OCI-M2 (cell line): ENCODE results near the gene EDDM3A.
"Not testable (repeated sequence)": the region's sequence is repeated elsewhere in the genome, so short reads cannot be mapped to it uniquely, and the experiment has no call there.

Experiments used
- DNase-seq: peaks from one replicate; lab custom pipeline; 2025; ENCODE audit not compliant: unreplicated experiment; lab: John Stamatoyannopoulos, UW

EDDM3A gene, protein sequence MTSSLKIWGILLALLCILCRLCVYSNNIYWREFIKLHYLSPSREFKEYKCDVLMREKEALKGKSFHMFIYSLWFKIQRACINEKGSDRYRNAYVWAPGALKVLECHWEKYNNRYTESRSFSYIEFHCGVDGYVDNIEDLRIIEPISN

DNA sequence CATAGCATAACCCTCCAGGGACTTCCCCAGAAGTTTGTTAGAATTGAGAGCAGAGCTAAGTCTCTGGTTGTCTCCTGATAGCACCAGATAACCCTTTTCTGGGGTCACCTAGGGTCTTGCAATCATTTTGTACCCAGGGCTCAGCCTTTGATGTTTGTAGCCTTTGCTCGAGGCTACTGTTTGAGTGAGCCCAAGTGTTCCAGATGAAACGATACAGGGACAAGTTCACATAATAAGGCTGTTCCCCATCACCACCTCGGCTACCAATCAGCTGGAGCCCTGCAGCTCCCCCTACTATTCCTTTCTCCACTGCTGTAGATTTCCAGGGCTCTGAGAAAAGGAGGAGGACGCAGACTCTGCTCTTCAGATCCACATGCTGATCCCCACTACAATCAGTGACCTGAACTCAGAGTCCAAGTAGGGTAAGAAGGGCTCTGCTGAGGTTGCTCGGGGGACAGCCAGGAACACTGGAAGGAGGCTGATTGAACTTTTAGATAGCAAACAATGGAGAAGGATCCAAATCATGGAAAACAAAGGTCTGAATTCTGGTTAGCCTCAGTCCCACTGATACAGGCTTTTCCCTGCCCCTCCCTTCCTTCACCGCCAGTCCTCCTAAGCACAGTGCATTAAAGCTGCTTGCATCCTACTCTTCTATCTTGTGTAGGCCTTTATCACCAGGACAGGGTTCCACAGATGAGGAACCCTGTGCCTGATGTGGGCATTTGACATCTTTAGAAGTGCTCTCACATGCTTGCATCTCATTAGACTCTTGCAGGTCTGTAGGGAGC, at the start of gene EDDM3A:
EDDM3A (plus strand) TSS at position 317 of the 788 bp plus-strand sequence. CDS start 1,694 bp downstream, outside the sequence.
- DNase-seq, result no peak

DNA sequence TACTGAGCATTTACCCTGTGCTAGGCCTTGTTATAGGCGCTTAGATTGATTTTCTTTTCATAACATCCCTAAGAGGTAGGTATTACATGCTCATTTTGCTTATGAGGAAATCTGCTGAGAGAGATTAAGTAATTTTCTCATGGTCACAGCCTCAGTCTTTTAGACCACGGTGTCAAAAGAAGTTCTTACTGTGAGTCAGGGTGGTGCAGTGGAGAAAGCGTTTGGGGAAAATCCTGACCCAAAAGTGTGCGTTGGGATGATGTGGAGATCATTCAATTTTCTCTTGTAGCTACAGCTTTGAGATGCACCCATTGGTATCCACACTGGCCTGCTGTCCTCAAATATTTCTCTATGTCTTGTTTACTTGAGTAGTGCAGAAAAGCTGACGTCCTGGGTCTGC, 48.9 kb upstream of the EDDM3A start:
- no peak for DNase-seq

DNA sequence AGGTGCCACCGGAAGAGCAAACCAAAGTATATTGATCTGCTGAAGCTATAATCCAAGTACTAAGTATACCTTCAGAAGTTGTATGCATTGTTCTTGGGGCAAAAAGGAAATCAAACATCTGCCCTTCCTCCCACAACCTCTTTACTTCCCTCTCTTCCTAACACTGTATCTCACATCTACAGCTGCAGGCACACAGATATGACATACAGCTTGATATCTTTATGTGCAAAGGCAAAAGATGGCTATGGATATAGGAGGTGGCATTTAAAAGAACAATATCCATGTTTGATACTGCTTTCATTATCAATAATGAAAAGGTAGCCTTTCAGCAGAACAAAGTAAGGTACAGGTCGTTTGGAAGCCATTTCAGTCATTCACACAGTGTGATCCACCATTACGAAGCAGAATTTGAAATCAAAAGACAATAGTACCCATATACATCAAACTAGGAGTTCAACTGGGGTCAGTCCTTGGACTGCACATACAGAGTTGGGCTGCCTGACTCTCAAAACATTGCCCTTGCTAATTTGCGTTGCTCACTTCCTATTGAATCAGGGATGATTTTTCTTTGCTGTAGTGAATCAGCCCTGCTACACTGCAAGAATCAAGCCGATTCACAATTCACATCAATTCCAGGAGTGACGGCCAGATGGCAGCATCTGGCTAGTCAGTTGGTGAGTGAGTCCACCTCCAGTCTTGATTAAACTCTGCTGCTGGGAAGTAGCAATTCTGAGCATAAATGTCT, 48.2 kb upstream of the EDDM3A start:
- DNase-seq, result peak; percentile 79

DNA sequence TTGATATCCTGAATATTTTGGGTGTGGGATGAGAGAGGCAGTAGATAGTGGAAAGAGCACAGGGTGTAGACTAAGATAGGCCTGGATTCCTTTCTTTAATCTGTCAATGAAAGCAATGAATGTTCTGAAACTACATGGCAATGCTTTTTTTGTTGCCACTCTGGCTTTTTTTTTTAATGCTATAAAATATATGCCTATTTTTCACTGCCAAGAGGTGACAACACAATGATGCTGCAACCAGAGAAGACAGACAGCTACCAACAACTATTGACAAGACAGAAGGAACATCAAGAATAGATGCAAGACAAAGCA, 47.7 kb upstream of the EDDM3A start:
- DNase-seq, result no peak

DNA sequence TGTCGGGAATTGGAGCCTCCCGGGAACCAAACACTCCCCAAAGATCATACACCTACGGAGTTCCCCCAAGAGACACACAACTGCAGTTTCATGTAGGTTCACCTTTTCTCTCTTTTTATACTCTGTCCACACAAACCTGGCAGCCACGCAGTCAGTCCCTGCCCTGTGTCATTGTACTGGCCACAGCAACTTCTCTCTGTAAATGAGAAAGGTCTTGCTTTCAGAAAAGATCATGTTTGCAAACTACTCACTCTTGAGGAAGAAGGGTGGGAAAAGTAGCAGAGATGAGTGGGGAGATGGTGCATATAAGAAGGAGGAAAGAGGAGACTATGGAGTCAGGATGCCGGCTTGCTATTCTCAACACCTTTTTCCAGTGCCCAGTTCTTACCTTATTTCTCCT, 46.8 kb upstream of the EDDM3A start:
- DNase-seq, result no peak

DNA sequence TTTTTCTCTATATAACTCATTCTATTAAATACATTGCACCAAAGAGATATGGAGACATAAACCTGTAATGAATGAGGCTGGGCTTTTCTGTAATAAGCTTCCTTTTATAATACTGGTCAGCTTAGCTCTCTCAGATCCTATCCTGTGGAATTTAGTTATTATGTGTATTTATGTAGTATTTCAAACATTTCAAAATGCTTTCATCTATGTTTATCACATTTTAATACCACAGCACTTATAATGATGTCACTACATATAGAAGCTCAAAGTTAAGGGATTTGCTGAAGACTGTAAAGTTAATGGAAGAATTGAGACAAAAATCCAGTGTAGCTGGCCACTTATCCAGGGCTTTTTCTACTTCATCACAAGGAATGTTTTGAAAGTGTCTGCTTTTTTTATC, 45.8 kb upstream of the EDDM3A start:
- DNase-seq, result no peak

DNA sequence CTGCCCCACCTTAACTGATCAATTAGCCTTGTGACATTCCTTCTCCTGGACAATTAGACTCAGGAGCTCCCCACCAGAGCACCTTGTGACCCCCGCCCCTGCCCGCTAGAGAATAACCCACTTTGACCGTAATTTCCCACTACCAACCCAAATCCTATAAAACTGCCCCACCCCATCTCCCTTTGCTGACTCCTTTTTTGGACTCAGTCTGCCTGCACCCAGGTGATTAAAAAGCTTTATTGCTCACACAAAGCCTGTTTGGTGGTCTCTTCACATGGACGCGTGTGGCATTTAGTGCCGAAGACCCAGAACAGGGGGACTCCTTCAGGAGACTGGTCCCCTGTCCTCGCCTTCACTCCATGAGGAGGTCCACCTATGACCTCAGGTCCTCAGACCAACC, 44.7 kb upstream of the EDDM3A start:
- DNase-seq, result not testable (repeated sequence)

DNA sequence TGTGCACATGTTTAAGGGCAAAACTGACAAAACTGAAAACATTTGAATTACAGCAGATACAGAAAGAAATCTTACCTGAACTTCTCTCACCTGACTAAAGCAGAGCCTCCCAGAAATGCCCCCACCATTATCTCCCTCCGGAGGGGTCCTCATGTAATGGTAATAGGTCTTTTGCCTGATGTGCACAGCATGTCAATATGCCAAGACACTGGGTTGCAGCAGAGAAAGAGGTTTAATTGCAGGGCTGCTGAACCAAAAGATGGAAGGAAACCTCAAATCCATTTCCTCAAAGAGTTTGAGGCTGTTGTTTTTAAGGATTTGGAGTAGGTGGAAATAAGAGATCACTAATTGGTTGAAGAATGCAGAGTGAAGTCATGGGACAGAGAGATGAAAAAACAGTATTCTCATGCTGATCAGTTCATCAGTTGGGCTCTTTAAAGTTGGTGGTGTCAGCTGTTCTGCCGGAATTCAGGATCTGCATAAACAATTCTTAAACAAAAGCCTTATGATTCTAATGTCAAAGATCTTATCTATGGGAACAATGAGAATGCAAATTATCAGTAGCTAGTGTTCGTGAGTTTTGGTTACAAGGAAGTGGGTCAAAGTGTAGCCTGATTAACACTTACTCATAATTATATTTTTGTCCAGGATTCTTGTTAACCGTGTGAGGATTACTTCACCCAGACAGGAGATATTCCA, 38.9 kb upstream of the EDDM3A start:
- DNase-seq, result no peak

DNA sequence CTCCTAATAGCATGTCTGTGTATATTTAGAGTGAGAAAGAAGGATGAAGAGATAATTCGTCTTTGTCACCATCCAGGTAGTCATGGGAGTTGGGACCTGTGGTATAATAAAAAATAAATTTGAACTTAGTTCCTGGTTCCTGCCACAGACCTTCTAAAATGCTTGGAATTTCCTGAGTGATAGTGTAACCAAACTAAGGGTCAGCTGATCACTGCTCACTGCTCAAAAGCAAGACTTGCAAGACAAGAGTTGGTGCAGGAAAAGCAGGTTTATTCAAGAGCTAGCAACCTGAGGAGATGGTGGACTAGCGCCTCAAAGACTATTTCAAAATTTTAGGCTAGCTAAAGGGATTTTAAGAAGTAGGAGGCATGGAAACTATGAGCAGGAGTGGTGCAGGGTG, 38.1 kb upstream of the EDDM3A start:
- no peak for DNase-seq

DNA sequence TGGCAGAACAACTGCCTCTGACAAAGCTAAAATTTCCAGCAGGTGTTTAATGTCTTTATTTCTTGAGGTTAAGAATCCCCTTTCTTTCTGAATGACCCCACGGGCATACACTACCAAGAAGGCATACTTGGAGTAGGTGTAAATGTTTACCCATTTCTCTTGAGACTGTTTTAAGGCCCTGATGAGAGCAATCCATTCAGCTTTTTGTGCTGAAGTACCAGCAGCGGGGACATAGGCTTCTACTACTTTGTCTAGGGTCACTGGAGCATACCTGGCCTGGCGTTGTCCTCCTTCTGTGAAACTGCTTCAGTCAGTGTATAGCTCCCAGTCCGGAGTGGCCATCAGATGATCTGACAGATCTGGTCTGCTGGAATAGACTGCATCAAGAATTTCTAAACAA, 34.4 kb upstream of the EDDM3A start:
- no peak for DNase-seq

DNA sequence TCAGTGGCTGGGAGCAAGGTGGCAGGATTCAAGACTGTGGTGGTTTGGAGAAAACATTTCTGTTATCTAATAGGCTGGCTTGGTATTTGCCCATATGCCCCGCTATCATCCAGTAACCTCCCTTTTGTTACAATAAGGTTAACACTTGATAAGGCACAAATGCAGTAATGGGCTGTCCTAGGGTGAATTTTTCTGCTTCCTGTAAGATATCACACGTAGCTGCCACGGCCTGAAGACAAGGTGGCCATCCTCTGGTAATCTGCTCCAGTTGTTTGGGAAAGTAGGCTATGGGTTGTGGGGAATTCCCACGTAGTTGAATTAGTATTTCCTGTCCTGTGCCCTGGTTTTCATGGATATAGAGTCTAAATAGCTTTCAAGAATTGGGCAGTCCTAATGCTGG, 34.0 kb upstream of the EDDM3A start:
- DNase-seq, result no peak

DNA sequence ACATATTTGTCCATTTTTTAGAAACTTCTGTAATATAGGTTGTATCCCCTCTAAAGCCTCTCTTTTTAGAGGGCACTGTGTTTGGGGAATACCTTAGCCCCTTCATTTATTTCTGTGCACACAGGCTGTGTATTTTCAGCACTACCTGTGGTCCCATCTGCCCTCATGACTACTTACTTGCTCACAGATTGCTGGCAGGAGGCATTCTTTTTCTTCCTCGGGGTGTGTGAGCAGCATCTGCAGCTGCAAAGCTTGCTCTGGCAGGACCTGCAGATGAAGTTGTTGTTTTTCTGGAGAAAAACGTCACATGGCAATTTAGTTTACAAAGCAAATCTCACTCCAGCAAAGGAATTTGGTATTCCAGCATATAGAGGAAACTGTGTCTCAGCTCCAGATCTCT, 32.8 kb upstream of the EDDM3A start:
- DNase-seq, result no peak

DNA sequence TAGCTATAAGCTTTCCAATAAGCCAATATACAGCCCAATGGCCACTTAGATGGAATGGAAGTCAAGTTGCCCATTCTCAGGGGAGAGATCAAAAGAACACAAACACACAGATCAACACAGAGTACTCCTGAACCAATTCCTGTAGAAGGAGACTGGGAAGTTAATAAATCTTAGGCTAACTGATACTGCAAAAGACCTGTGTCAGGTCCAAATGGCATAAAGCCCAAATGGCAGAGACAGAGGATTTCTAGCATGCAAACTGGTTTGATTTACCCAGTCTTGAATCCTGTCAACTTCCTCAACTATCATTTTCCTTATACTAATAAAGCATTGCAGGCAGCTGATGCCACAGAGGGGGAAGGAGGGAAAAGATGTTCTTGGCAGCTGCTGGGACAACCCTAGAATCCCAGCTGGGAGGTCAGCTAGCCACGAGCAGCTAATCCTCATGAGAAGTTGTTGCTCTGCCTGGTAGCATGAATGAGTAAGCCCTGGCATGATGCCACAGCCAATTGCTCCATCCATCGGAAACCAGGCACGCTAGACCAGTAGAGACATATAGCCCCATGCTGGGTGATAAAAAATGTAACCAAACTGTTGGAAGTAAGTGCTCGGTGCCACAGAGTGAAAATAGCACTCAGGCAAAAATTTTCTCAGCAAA, 31.0 kb upstream of the EDDM3A start:
- DNase-seq, result no peak

DNA sequence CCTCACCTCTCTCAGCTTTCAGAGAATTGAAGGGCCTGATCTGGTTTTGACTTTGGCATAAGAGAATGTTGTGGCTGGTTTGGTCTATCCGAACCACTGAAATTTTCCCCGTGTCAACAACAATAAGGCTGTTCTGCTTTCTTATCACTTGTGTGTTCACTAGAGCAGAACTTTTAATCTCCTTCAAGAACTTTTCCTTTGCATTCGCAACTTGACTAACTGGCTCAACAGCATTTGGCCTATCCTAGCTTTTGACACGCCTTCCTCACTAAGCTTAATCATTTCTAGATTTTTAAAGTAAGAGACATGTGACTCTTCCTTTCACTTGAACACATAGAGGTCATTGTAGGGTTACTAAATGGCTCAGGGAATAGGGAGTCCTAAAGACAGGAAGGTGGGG, 25.9 kb upstream of the EDDM3A start:
- no peak for DNase-seq

DNA sequence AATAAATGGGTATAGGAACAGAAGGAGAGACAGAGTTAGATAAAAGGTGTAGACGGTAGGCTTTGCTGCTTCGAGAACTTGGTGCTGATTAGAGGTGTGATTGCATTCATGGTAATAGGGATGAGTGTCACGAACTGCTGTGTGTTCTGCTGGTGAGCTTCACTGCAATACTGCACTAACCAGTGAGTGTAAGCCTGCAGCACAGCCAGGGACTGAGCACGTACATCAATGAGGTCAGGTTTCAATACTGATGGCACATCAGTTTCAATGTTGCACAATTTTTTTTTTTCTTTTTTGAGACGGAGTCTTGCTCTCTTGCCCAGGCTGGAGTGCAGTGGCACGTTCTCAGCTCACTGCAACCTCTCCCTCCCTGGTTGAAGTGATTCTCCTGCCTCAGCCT, 24.9 kb upstream of the EDDM3A start:
- DNase-seq, result no peak

DNA sequence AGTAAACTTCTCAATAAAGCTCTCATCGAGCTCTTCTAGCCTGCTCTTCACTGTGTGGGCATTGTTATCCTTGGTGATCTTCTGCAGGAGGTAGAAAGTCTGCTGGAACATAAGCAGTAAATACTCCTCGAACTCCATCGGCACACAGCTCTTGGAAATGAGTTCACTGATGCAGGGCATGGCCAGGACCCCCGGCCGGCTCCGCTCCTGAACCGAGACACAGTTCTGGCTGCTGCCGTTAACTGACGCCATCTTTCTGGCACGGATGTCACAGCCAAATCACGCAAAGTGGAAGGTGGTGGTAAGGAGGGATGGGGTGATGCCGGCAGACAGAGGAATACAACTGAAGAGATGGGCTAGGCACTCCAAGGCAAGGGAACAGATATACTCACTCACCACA, 23.7 kb upstream of the EDDM3A start:
- no peak for DNase-seq

DNA sequence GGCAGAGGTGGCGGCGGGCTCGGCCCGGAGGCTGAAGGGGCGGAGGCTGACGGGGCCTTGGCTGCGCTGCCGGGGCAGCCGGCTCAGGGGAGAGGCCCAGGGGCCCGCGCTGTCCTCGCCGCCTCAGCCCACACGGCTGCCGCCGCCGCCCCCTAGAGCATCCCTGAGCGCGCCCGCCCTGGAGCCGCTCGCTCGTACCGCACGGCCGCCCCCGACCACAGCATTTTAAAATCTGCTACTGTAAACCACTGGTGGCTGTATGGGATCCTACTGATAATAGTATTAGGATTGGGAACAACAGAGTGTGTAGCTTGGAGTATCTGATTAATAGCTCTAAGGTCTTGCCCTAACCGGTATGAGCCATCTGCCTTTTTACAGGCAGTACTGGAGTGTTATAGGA, 22.2 kb upstream of the EDDM3A start:
- no peak for DNase-seq

DNA sequence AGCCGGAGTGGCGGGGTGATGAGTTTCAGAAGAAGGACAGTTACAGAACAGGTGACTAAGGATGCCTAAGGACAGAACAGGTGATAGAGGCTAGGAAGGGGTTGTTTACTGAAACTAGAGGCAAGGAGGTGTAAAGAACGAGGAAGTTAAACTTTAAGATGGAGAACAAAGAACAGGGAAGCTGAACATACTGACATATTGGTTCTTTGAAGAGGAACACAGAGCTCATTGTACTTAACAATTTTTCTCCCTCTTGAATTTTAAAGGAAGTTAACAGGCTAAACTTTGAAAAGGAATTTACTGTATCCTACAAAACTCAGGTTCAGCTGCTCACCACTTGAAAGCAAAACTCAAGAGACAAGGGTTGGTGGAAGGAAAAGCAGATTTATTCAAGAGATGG, 19.6 kb upstream of the EDDM3A start:
- DNase-seq, result not testable (repeated sequence)

DNA sequence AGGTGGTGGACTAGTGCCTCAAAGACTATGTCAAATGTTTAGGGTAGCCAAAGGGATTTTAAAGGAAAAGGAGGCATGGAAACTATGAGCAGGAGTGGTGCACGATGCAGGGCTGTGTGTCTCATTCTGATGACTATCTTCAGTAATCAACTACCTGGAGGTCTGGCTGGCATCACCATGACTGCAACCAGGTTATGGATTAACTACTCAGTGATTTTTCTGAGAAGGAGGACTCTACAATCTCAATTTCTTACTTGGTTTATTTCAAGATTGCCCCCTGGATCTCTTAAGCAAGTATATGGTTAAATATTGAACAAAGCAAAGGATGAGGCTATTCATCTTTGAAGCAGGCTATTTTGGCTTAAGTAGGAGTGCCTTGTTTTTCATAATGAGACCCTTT, 19.2 kb upstream of the EDDM3A start:
- DNase-seq, result no peak

DNA sequence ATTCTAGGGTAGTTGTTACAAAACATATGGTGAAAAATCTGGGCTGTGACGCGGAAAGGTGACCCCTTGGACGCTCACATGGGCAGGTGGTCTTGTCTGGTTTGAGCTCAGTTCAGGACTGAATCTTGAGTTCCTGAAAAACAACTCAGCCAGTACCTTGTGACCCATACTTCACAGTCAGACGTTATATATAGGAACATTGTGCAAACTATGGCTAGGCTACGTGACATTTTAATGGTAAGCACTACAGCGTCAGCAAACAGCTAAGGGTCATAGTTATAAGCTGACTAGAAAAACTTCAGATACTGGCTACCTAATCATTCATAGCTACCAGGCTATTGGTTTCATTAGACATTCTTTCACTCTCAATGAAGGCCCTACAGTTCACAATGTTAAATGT, 14.8 kb upstream of the EDDM3A start:
- no peak for DNase-seq

DNA sequence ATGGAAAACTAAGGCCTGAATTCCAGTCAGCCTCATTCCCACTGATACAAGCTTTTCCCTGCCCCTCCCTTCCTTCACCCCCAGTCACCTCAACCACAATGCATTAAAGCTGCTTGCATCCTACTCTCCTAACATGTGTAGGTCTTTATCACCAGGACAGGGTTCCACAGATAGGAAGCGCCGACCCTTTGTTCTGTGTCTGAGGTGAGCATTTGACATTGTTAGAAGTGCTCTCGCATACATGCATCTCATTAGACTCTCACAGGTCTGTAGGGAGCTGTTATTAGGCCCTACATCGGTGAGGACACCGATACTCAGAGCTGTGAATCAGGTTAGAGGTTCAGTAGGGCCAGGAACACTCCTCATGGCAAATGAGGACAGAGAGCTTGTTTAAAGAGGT, 13.2 kb upstream of the EDDM3A start:
- no peak for DNase-seq
